Stimulated activated CD4-positive, alpha-beta T cell treated with anti-CD3 and anti-CD28 coated beads, Interleukin-1b, Interleukin-23, amount 100 ng/mL, for 4 hours (primary cell): ENCODE data around the gene ZNF253.
"Not testable (repeated sequence)": the region's sequence is repeated elsewhere in the genome, so short reads cannot be mapped to it uniquely, and the experiment has no call there.

Source experiments
- DNase-seq, 2 donors: peaks; one replicate each; pipeline ENCODE4 v3.0.0-alpha.2; 2020; ENCODE audit warnings: low read depth in 2 of 2

ZNF253 gene

DNA sequence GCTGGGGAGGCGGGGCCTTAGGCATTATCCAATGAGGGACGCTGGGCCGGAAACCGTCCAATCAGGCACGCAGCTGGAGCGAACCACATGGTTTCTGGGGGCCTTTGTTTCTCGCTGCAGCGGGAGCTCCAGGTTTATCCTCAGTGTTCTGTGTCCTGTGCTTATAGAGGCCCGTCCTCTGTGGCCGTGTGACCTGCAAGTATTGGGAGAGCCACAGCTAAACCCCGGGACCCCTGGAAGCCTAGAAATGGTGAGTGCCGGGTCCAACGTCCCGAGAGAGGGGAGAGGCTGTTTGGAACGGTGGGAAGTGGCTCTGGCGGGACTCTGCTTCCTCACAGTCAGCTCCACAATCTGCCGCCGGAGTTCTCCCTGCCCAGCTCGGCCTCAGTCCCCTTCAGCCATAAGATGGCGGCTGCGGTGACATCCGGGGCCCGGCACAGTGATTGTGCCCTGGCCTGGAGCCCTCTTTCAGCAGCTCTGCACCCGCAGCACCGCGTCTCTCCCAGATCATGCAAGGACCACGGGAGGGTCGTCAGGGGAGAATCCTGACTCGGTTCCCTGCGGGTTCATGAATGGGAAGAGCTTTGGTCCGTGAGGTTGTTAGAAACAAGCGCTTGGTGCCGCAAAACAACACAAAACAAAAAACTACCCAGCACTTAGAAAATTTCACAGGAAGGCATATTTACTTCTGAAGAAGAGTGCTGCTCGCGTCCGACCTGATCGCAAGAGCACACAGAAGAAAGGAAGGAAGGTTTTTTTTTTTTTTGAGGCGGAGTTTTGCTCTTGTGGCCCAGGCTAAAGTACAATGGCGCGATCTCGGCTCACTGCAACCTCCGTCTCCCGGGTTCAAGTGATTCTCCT lies at the start of gene ZNF253:
TSS of gene ZNF253 (plus strand) at position 133 of the 861 bp plus-strand sequence. CDS start at position 248, 115 bp downstream.
- peak; percentile 89 for DNase-seq

DNA sequence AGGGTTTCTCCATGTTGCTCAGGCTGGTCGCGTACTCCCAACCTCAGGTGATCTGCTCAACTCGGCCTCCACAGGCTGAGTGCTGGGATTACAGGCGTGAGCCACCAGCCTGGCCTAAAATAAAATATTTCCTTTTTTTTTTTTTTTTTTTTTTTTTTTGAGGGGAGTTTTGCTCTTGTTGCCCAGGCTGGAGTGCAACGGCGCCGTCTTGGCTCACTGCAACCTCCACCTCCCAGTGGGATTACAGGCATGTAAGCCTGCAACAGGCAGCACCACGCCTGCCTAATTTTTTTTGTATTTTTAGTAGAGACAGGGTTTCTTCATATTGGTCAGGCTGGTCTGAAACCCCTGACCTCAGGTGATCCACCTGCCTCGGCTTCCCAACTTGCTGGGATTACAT lies 49.0 kb upstream of the ZNF253 start:
- no peak for DNase-seq

DNA sequence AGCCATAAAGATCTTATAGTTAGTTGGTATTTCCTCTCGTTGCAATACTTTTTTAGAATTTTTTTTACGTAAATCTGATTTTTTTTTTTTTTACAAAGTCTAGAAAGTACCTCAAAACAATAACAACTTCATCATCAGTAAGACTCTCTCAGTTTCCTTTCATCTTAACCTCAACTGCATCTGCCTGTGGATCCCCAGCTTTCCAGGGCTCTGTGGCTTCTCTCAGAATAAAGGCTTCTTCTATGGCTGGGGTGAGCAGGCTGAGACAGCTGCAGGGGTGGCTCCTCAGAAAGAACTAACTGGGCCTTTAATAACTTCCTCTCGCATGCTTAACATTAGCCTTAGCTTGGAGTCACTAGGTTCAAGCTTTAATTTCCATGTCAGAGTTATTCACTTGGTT lies 48.3 kb upstream of the ZNF253 start:
- peak; percentile 15 to 22 for DNase-seq

DNA sequence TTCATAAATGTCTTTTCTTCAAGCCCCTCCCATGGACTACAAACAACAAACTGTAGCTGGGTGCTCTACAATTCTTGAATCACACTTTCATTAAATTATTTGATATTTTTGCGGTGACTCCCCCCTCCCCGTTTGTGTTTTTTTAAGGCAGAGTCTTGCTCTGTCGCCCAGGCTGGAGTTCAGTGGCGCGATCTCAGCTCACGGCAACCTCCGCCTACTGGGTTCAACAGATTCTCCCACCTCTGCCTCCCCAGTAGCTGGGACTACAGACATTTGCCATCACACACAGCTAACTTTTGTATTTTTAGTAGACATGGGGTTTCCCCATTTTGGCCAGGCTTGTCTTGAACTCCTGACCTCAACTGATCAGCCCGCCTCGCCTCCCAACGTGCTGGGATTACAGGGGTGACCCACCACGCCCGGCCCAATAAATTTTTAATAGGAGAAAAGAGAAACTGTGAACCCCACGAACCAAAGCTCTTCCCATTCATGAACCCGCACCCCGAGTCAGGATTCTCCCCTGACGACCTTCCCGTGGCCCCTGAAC lies 44.8 kb upstream of the ZNF253 start:
- DNase-seq = no peak

DNA sequence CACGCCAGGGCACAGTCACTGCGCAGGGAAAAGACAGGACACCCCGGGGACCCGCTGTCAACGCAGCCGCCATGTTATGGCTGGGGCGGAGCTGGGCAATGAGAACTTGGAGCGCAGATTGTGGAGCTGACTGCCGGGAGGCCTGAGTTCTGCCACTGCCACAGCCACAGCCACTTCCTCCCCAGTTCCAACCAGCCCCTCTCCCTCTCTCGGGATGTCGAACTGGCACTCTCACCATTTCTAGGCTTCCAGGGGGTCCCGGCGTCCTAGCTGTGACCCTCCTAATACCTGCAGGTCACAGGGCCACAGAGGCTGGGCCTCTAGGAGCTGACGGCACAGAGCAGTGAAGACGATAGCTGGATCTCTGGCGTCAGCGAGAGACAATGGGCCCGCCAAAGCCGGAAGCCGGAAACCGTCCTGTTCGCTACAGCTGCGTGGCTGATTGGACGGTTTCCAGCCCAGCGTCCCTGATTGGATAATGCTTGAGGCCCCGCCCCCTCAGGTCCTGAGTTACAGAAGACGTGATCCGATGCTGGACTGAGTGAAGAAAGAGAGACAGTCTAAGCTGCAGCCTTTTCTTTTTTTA lies 44.2 kb upstream of the ZNF253 start, which contains the start of gene ZNF506:
TSS of gene ZNF506 (minus strand) at position 385 of the 586 bp plus-strand sequence. CDS start at position 238, 147 bp downstream.
- DNase-seq = peak; percentile 92 to 94

DNA sequence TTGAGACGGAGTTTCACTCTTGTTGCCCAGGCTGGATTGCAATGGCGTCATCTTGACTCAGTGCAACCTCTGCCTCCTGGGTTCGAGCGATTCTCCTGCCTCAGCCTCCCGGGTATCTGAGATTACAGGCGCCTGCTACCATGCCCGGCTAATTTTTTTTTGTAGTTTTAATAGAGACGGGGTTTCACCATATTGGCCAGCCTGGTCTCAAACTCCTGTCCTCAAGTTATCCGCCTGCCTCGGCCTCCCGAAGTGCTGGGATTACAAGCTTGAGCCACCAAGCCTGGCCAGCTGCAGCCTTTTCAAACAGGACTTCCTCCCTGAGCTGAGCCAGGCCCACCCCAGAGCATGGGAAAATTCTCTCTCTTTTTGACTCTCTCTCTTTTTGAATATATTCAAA lies 43.7 kb upstream of the ZNF253 start:
- not testable (repeated sequence) for DNase-seq

DNA sequence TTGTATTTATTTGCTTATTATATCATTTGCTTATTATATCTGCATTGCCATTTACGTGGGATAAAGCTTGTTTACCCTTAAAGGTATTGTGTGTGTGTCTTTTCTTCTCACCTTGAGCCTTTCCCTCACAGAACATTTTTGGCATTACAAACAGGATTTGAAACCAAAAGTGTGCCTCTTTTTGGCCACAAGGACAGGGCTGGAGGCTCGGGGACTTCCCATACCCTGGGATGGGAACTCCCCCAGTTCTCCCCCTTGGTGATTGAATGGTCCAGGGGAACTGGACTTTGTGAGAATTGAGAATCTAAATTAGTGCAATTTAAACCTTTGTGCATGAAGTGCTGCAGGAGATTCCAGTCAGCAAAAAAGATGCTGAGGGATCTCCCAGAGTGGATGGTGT lies 41.8 kb upstream of the ZNF253 start:
- DNase-seq = no peak

DNA sequence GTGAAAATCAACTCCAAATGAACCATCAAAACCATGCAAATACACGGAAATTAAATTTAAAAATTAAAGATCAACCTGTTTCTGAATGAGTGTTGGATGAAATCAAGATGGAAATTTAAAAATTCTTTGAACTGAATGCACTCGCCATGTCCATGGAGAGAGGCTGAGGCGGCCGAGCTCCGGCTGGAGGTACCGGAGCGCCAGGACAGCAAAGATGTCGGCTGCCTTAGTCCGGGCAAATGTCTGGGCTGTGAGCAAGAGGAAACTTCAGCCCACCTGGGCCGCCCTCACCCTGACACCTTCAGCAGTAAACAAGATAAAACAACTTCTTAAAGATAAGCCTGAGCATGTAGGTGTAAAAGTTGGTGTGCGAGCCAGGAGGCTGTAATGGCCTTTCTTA lies 38.8 kb upstream of the ZNF253 start:
- DNase-seq = no peak

DNA sequence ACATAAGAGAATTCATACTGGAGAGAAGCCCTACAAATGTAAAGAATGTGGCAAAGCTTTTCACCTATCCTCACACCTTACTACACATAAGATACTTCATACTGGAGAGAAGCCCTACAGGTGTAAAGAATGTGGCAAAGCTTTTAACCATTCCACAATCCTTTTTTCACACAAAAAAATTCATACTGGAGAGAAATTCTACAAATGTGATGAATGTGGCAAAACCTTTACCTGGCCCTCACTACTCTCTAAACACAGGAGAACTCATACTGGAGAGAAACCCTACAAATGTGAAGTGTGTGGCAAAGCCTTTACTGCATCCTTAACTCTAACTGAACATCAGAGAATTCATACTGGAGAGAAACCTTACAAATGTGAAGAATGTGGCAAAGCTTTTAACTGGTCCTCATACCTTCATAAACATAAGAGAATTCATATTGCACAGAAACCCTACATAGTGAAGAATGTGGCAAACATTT lies 30.1 kb upstream of the ZNF253 start:
- DNase-seq = no peak

DNA sequence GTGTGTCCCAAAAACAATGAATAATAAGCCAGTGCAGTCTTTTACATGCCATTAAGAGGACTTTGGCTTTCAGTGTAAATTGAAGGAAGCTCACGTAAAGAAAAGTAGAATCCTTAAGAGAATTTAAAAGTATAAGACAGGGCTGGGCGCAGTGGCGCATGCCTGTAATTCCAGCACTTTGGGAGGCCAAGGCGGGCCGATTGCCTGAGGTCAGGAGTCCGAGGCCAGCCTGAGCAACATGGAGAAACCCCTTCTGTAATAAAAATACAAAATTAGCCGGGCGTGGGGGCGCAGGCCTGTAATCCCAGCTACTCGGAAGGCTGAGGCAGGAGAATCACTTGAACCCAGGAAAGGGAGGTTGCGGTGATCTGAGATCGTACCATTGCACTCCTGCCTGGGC lies 17.9 kb upstream of the ZNF253 start:
- DNase-seq = no peak

DNA sequence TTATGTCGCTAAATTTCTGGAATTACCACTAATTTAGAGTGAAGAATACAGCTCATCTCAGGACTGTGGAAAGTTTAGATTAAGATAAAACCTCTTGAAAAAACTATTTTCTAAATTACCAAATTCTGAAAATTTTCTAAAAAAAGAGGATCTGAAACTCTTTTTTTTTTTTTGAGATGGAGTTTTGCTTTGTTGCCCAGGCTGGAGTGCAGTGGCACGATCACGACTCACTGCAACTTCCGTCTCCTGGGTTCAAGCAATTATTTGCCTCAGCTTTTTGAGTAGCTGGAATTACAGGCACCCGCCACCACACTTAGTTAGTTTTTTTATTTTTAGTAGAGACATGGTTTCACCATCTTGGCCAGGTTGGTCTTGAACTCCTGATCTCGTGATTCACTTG lies 16.6 kb upstream of the ZNF253 start:
- no peak for DNase-seq

DNA sequence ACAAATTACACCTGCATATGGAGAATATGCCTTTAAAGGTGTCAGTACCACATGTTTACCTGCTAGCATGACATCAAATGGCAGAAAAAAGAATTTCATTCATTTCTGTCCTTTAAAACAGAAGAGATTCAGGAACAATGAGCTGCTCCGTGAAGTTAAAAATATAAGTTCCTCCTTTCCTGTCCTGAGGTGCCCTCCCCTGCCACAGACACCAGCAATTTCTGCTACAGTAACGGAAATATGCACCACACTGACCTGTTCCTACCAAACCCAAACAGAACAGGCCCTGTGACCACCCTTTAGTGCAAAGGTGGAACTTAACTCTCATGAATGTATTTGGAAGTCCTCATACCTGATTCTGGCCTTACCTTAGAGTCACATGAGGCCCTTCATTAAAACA lies 13.9 kb upstream of the ZNF253 start:
- DNase-seq = not testable (repeated sequence)

DNA sequence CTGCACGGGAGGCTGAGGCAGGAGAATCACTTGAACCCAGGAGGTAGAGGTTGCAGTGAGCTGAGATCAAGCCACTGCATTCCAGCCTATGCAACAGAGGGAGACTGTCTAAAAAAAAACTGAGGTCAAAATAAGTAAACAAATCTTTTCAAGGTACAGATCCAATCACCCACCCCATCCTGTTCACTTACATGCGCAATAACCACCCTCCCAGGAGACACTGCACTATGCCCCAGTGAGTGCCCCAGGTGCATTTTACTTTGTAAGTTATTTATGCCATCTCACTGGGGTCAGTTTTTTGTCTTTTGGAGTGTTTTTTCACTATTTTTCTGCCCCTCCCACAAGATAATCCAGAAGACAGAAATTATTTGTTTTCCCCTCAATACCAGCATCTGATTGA lies 6.9 kb upstream of the ZNF253 start:
- no peak for DNase-seq

DNA sequence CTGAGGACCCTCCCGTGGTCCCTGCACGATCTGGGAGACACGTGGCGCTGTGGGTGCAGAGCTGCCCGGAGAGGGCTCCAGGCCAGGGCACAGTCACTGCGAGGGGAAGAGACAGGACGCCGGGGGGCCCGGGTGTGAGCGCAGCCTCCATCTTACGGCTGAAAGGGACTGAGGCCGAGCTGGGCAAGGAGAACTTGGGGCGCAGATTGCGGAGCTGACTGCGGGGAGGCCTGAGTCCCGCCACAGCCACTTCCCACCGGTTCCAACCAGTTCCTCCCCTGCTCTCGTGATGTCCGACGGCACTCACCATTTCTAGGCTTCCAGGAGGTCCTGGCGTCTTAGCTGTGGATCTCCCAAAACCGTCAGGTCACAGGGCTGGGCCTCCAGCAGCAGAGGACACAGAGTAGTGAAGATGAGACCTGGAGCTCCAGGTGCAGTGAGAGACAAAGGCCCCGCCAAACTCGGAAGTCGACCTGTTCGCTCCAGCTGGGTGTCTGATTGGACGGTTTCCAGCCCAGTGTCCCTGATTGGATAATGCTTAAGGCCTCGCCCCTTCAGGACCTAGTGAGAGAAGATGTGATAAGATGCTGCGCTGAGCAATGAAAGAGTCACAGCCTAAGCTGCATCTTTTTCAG lies 4.8 kb upstream of the ZNF253 start:
- DNase-seq = peak; percentile 15 to 42

DNA sequence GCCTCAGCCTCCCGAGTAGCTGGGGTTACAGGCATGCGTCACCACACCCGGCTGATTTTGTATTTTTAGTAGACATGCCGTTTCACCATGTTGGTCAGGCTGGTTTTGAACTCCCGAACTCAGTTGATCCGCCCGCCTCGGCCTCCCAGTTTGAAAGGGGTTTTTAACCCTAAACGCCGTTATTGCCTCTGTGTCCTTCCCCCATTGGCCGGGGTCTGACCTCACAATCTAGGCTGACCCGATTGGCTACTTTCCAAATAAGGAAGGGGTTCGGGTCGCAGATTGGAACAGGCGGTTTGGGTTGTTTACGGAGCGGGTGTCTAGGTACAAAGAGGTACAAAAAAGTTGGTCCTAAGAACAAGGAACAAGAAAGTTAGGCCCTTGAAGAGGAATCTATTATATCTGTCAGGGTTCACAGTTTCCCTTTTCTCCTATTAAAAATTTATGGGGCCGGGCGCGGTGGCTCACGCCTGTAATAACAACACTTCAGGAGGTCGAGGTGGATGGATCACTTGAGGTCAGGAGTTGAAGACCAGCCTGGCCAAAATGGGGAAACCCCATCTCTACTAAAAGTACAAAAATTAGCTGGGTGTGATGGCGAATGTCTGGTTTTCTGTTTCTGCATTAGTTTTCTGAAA lies 1.0 kb downstream of the ZNF253 start:
- DNase-seq = peak; percentile 12 to 20

DNA sequence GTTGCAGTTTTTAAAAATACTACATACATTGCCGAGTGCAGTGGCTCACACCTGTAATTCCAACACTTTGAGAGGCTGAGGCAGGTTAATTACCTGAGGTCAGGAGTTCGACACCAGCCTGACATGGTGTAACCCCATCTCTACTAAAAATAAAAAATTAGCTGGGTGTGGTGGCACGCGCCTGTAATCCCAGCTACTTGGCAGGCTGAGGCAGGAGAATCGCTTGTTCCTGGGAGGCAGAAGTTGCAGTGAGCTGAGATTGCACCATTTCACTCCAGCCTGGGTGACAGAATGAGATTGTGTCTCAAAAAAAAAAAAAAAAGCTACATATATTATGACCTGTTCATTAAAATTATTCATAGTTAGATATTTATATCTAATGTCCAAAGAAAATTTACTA lies 4.4 kb downstream of the ZNF253 start:
- not testable (repeated sequence) for DNase-seq

DNA sequence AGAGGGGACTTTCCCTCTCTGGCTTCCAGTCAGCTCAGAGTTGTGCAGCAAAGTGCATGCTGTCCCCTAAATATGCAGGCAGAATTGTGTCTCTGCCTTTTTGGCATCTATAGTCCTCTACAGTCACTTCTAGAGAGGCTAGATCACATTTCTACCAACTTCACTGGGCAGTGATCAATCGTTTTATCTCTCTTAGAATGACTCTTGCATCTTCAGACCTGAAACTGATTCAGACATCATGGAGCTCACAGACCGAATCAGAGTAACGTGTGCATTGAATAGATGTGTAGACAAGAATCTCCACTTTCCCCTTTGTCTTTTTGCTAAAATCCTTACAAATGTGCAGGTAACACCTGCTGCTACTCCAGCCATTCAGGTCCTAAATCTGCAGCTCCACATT lies 6.2 kb downstream of the ZNF253 start:
- DNase-seq = no peak

DNA sequence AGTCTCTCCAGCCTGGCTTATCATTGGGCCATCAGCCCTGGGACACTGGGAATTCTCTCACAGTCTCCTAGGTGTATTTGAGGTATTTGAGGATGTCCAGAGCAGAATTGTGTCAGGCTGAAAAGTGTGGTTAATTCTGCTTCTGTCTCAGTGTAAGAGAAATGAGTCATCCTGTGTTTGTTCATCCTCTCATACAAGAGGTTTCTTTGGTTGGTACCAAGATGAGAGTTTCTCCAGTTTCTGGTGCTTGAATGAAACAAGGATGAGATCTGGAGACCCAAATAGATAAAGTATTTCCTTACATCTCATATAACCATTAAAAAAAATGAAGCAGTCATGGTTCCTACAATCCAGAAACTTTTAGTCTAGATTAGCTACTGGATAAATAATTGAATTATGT lies 7.7 kb downstream of the ZNF253 start:
- no peak for DNase-seq

DNA sequence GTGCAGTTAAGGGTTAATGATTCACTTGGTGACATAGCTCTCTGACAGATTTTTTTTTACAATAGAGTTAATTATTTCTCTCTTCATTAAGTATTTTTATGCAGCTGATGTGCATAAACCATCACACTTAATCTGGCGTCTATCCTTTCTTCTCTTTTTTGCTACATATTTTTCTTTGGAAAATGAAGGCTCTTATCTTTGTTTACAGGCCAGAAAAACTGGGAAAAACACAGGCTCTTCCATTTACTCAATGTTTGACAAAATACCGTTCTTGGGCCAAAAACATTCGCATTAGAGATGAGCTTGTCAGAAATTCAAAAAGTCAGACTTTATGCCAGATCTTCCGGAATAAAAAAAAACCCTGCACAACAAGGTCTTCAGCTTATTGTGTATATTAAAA lies 12.0 kb downstream of the ZNF253 start:
- DNase-seq = no peak

DNA sequence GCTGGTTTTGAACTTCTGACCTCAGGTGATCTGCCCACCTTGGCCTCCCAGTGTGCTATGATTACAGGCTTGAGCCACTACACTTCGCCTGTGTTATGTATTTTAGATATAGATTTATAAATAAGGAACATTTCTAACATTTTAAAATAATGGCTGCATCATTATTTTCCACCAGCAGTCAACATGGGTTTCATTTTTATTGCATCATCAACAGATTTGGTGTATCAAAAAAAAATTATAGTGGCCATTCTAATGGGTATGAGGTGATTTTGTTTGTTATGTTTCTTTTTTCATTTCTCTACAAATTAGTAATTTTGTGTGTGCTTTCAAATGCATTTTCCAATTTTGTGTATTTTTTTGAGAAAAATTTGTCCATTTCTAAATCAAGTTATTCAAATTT lies 18.9 kb downstream of the ZNF253 start:
- DNase-seq = no peak

DNA sequence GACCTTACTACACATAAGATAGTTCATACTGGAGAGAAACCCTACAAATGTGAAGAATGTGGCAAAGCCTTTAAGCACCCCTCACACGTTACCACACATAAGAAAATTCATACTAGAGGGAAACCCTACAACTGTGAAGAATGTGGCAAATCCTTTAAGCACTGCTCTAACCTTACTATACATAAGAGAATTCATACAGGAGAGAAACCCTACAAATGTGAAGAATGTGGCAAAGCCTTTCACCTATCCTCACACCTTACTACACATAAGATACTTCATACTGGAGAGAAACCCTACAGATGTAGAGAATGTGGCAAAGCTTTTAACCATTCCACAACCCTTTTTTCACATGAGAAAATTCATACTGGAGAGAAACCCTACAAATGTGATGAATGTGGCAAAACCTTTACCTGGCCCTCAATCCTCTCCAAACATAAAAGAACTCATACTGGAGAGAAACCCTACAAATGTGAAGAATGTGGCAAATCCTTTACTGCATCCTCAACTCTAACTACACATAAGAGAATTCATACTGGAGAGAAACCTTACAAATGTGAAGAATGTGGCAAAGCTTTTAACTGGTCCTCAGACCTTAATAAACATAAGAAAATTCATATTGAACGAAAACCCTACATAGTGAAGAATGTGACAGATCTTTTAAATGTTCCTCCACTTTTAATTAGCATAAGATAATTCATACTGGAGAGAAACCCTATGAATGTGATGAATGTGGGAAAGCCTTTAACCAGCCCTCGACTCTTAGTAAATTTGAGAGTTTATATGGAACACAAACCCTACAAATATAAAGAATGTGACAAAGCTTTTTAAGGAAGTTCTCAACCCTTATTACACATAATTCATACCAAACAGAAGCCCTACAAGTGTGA lies 26.6 kb downstream of the ZNF253 start:
- not testable (repeated sequence) for DNase-seq
